HG03457 (cell line): ENCODE data around the gene CDX2.

Experiments used
- ATAC-seq: cut with Tn5 transposase; IDR thresholded peaks from one replicate; pipeline ENCODE4 v1.9.1; 2021; ENCODE audit warnings: moderate number of reproducible peaks; ENCODE audit not compliant: unreplicated experiment

Gene CDX2

GRCh38 chr13:27933118-27933517 lies 36.0 kb downstream of the CDX2 start:
- ATAC-seq: no peak

GRCh38 chr13:27929868-27930267 lies 39.2 kb downstream of the CDX2 start:
- ATAC-seq: no peak

GRCh38 chr13:27928805-27929753 lies 40.0 kb downstream of the CDX2 start:
- no peak for ATAC-seq

GRCh38 chr13:27928353-27928804 lies 40.7 kb downstream of the CDX2 start:
- no peak for ATAC-seq

GRCh38 chr13:27927444-27928352 lies 41.4 kb downstream of the CDX2 start:
- ATAC-seq: no peak

- no peak for ATAC-seq
Observed at GRCh38 chr13:27926644-27927434, 42.3 kb downstream of the CDX2 start.

GRCh38 chr13:27925220-27925991 lies 43.7 kb downstream of the CDX2 start:
- no peak for ATAC-seq

GRCh38 chr13:27924529-27925141 lies 44.5 kb downstream of the CDX2 start:
- no peak for ATAC-seq

- ATAC-seq: no peak
Observed at GRCh38 chr13:27923794-27924528, 45.2 kb downstream of the CDX2 start.

GRCh38 chr13:27922883-27923612 lies 46.1 kb downstream of the CDX2 start:
- ATAC-seq: no peak

GRCh38 chr13:27921961-27922882 lies 46.9 kb downstream of the CDX2 start:
- ATAC-seq: no peak

- no peak for ATAC-seq
Observed at GRCh38 chr13:27921421-27921960, 47.6 kb downstream of the CDX2 start.

GRCh38 chr13:27920677-27921420 lies 48.3 kb downstream of the CDX2 start:
- ATAC-seq: no peak

- no peak for ATAC-seq
Observed at GRCh38 chr13:27919934-27920676, 49.0 kb downstream of the CDX2 start, which contains the start of gene PDX1. Gene PDX1, plus strand, starts transcription at chr13:27920000. Its CDS starts 139 bp downstream, at chr13:27920139.

- no peak for ATAC-seq
Observed at GRCh38 chr13:27919659-27919933, 49.5 kb downstream of the CDX2 start.
